Cerebellar cortex (tissue), 1 donor: ENCODE measurements around the gene IER3.

Source experiments
- DNase-seq: peaks from one replicate; pipeline ENCODE4 v3.0.0-alpha.2; 2015; ENCODE audit warnings: low spot score

Gene IER3

DNA sequence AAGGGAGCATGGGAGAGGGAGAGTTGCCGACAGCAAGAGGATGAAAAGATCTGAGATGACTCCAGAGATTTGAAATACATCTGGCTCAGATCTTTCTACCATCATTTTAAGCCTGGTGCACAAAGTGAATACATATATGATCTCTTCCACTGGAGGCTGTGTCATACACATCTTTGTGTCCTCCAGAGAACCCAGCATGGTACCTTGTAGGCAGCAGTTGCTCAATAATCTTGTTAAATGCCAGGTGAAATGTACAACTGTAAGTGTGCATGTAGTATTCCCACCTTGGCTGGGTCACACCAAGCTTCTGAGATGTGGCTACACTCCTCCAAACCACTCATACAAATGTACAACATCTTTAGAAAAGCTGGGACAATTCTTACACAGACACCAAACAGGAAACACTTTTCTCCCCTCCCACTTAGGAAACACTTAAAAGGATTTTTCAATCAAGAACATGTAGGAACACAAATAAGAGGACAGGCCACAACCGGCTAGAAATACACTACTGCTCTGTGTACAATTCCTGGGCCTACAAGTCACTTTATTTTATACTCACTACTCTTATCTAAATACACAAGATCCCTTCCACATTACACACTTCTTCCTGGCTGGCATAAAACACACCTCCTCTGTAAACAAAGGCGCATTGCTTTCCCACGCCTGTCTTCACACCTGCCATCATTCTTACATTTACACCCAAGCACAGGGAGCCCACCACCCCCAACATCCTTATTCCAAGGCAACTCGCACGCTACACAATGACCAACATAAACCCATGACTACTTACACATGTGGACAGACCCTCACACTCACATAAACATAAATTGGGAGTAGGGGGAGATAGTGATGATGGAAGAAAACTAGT is 3.8 kb upstream of the IER3 start:
- no peak for DNase-seq

DNA sequence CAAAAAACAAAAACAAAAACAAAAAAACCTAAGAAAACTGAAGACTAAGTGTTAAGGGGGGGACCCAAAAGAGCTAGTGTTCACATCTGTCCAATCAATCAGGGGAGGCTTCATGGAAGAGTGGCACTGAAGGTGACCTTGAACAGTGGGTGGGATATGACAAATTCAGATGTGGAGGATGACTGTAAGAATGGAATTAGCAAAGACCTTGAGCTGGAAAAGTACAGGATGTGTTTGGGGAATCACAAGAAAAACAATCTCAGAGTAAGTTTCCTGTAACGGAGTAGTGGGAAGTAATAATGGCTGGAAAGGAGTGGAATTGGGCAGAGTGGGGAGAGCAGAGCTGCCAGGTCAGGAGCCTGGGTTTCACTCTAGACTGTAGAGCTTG is 2.9 kb upstream of the IER3 start:
- no peak for DNase-seq

DNA sequence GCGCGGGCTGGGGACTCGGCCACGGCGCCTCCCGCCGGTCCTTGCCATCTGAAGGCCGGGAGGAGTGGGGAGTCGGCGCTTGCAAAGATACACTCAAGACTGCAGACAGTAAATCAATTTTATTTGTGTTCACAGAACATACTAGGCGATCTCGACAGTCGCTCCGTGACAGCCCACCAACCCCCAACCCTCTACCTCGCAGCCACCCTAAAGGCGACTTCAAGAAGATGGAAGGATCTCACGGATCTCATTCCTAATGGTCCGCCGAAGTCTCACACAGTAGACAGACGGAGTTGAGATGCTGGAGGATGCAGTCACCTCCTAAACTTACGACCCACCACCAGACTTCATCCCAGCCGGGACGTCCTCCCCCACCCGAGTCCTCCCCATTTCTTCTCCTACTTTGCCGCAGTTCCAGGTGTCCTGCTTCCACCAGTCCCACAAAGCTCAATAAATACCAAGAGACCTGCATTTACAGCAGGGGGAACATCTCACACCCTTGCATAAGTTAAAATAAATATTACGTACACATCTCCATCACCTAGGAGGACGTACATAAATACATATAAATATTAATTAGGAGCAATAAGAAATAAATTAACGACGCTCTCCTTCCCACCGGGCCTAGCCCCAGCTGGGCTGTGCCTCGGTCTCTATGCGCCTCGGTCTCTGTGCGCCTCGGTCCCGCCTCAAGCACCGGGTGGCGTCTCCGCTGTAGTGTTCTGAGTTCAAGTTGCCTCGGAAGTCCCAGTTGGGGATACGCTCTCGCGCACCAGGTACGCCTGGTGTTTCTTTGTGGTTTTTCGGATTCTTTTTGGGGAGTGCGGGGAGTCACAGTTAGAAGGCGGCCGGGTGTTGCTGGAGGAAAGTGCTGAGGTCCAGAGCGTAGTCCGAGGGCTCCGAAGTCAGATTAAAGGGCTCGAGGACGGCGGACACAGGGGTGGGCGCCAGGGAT is 971 bp downstream of the IER3 start:
- no peak for DNase-seq

DNA sequence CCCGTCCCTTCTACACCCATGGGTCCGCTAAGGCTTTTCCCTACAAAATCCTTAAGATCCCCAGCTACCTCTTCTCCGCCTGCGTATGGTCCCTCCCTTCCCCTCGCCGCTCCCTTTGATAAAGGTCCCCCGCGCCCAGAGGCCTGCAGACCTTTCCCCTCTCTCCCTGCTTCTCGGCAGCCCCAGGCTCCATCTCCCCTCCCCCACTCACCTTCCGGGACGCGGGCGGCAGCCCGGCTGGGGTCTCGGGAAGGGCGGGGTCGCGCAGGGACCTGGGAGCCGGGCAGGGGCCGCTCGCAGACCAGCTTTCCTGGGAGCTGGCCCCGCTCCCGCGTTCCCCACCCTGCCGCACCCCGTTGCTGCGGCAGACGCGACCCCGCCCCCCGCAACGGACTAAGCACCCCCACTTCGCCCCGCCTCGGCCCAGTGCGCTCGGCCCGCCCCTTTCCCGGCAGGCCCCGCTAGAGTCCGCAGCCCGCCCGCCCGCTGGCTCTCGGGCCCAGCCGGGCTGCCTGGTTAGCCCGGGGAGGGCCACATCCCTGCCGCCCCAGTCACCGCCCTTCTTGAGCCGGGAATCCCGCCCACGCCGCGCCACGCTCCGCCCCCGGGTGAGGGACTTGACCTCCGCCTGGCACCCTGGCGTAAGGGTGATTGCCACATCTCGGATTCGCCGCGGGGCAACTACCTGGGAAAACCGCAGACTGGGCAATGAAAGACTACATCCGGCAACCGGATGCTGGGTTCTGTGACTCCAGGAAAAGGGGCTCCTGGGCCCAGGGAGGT is 1.8 kb downstream of the IER3 start, which contains the start of gene FLOT1:
TSS of gene FLOT1 (minus strand) at position 372 of the 783 bp plus-strand sequence. CDS start 498 bp downstream, outside the sequence.
- DNase-seq = peak; percentile 92

- peak; percentile 32 for DNase-seq
These were observed 2.5 kb downstream of the IER3 start for GRCh38 chr6:30741789-30742315.

GRCh38 chr6:30741063-30741779 is 3.1 kb downstream of the IER3 start:
- DNase-seq = no peak

DNA sequence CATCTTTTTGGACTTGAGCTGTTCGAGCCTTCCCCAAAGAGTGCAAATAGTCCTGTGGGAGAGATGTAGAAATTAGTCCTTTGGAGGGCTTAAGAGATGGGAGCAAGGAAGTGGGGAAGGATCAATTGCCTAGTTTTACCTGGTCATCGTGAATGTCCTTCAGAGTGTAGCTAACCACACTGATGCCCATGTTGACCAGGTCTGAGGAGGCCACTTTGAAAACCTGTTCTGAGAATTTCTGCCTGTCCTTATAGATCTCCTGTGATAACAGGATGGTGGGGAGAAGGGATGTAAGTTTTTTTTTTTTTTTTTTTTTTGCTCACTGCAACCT is 3.8 kb downstream of the IER3 start:
- no peak for DNase-seq

DNA sequence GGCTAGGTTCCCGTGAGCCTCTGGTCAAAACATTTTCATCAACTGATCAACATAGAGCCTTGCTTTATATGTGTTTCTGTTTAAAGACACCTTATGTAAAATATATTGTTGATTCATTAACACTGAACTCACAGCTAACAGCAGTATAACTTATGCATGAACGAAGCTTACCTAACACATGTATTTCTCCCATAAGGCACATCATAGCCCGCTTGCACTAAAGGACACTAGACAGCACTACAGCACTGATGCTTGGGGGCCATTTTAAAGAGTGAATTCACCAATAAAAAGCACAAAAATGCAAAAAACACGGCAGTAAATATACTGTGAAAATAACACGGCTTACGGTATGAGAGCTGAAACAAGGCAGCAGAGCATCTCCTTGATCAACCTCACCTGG is 5.8 kb downstream of the IER3 start:
- DNase-seq = no peak

GRCh38 chr6:30735668-30736314 is 8.6 kb downstream of the IER3 start:
- no peak for DNase-seq

DNA sequence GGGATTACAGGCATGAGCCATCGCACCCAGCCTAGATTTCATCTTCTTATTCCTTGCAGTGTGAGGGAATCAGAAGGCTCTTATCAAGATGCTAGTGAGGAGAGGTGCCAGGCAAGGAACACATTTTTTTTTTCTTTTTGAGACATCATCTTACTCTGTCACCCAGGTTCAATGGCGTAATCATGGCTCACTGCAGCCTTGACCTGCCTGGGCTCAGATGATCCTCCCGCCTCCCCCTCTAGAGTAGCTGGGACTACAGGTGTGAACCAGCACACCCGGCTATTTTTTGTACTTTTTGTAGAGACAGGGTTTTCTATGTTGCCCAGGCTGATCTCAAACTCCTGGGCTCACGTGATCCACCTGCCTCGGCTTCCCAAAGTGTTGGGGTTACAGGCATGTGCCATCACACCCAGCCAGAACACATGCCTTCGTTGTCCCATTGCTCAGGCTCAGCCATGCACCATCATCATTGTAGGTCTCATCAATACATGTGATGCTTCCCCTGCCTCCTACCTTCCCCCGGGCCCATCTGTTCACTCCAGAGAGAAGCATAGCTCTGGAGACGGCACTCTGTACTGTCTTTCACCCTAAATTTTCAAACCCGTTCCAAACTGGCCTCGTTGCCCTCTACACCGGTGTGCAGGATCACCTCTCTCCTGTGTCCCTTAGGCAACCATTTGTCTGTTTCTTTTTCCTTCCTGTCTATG is 12.0 kb downstream of the IER3 start:
- DNase-seq = no peak

DNA sequence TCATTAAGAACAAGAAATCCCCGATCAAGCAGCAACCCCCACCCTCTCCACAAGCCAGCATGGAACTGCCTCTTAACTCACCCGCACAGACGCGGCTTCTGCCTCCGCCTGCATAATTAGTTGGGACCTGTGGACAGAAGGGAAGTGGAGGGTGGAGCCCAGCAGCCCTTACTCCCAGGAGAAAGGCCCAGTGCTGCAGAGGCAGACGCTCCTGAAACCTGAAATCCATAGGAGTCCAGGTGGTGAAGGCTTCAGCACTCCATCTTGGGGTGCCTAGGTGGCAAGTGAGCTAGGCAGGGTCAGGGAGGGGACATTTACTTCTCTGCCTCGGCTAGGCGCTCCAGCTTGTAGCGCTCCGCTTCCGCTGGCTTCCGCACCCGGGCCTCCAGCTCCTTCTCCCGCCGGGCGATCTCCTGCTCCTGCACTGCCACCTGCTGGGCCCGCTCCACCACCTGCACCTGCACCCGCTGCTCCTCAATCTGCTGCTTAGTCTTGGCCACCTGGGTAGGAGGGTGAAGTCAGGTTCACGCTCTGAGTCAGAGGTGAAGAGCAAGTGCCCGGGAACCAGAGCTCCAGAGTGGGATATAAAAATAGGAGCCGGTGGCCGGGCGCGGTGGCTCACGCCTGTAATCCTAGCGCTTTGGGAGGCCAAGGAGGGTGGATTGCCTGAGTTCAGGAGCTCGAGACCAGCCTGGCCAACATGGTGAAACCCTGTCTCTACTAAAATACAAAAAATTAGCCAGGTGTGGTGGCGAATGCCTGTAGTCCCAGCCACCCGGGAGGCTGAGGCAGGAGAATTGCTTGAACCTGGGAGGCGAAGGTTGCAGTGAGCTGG is 13.5 kb downstream of the IER3 start:
- DNase-seq = peak; percentile 80

GRCh38 chr6:30727920-30728553 is 16.3 kb downstream of the IER3 start:
- peak; percentile 65 for DNase-seq

DNA sequence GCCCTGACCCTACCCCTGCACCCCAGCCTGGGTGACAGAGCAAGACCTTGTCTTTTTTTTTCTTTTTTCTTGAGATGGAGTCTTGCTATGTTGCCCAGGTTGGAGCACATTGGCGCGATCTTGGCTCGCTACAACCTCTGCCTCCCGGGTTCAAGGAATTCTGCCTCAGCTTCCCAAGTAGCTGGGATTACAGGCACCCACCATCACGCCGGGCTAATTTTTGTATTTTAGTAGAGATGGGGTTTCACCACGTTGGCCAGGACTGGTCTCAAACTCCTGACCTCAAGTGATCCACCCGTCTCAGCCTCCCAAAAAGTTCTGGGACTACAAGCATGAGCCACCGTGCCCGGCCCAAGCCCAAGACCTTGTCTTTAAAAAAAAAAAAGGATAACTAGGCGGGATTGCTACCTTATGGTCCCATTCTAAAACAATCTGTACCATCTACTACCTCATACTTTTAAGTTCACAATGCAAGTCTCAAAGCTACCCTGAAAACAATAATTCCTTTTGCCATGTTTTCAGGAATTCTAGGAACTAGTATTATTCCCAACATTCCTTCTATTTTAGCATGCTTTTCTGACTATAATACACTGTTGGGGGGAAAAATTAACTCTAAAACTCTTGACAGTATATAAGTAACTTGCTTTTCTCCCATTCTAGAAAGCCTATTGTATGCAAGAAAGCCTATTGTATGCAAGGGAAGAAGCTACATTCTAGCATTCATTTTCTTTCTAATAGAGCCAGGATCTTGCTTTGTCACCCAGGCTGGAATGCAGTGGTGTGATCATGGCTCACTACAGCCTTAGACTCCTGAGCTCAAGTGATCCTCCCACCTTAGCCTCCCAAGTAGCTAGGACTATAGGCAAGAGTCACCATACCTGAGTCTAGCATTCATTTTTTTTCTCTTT is 17.6 kb downstream of the IER3 start:
- peak; percentile 47 for DNase-seq

DNA sequence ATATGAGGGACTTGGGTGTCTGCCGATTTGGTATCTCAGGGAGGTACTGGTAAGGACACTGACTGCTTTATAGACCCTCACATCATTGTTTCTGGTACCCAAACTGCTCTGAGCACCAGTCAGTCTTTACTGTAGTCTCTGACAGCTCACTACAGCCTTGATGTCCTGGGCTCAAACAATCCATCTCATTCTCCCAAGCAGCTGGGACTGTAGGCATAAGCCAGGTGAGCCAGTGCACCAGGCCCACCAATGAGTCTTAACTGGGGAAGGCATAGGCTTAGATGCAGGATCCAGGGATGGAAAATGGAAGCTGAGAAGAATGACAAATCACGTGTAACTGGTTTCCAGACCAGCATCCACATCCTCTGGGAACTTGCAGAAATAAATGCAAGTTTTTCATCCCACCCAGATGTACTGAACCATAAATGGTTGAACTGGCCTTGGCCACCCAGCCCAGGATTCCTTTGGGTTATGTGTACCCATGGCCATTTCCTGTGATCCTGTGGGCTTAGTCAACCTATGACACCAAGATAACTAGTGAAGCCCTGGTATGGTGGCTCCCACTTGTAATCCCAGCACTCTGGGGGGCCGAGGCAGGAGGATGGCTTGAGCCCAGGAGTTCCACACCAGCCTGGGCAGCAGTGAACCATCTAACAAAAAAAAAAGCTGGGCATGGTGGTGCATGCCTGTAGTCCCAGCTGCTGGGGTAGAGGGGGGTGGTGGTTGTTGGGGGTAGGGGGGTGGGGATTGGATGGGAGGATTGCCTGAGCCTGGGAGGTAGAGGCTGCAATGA is 18.4 kb downstream of the IER3 start:
- DNase-seq = peak; percentile 86

GRCh38 chr6:30724906-30725667 is 19.3 kb downstream of the IER3 start:
- DNase-seq = peak; percentile 53
